ENCODE results near the gene LIN7A.

- TF ChIP-seq CTCF (IDR thresholded peaks at IDR 0.05; ENCODE audit: insufficient read depth, low read length, poor library complexity, severe bottlenecking) (no peak), EZH2phosphoT487 (conservative IDR thresholded peaks at IDR 0.05; ENCODE audit: low read length) (no peak)
Measured at GRCh38 chr12:80862531-80862930, 75.2 kb downstream of the LIN7A start.

Data from SU-DHL-6 (cell line).